Astrocyte of the spinal cord (primary cell): ENCODE data around the gene PDIA4.

Experiments used
- DNase-seq: peaks from one replicate; pipeline ENCODE4 v3.0.0; 2011; ENCODE audit warnings: low read depth, low spot score
- H3K4me3 ChIP-seq: 2 replicates; pipeline ENCODE4 v1.5.1; 2011; ENCODE audit warnings: low read depth, mild to moderate bottlenecking, low read length, moderate library complexity
- CTCF ChIP-seq: IDR thresholded peaks from 2 replicates; pipeline ENCODE4 v1.5.1; 2012; ENCODE audit warnings: low read depth, mild to moderate bottlenecking, low read length, inconsistent platforms
- in situ Hi-C: cut with HindIII; loops from 2 replicates; pipeline ENCODE4 v1.10.0; 2017; ENCODE audit warnings: low sequenced_read_pairs

The PDIA4 gene

GRCh38 chr7:148963583-148964482 is 64.5 kb downstream of the PDIA4 start:
- peak overlapping the region; percentile 41 for H3K4me3 ChIP-seq
- TF ChIP-seq CTCF = no peak
- peak; percentile 23 for DNase-seq
- in situ Hi-C loops = no loop called here

GRCh38 chr7:148962823-148963582 is 65.3 kb downstream of the PDIA4 start:
- DNase-seq = peak; percentile 88
- peak; percentile 80 for TF ChIP-seq CTCF
- in situ Hi-C loops = no loop called here
- H3K4me3 ChIP-seq = peak overlapping the region; percentile 58

GRCh38 chr7:148962440-148962822 is 65.9 kb downstream of the PDIA4 start:
- peak overlapping the region; percentile 58 for H3K4me3 ChIP-seq
- no peak for DNase-seq
- no peak for TF ChIP-seq CTCF
- in situ Hi-C loops = no loop called here

GRCh38 chr7:148959726-148960125 is 68.6 kb downstream of the PDIA4 start:
- no peak for TF ChIP-seq CTCF
- no peak overlapping the region for H3K4me3 ChIP-seq
- no peak for DNase-seq
- in situ Hi-C loops = no loop called here

GRCh38 chr7:148958061-148958460 is 70.2 kb downstream of the PDIA4 start:
- H3K4me3 ChIP-seq = no peak overlapping the region
- DNase-seq = no peak
- TF ChIP-seq CTCF = no peak
- in situ Hi-C loops = no loop called here

GRCh38 chr7:148954766-148955165 is 73.5 kb downstream of the PDIA4 start:
- in situ Hi-C loops = no loop called here
- TF ChIP-seq CTCF = no peak
- no peak for DNase-seq

More at GRCh38 chr7:148954766-148955165, 73.5 kb downstream of the PDIA4 start:
- no peak overlapping the region for H3K4me3 ChIP-seq
